Subcutaneous adipose tissue (tissue), 4 donors: ENCODE measurements around the gene ENO3. TPM values are rescaled to one million over a fixed set of nuclear protein-coding genes. Genes with fewer than 3 reads are reported as not detected.

Experiments used
- total RNA-seq, 4 donors: library from RNA; depleted of rRNA; stranded (reverse); fragments of >200 nt; gene quantifications; one replicate each; pipeline ENCODE4 v1.1.0, GENCODE V29; 2016
- TF ChIP-seq, protein P1 (sequence below): fragments of 450-650 bp; IDR thresholded peaks from one replicate; pipeline ENCODE4 v1.5.1; 2016; ENCODE audit warnings: low read depth, mild to moderate bottlenecking, control low read depth, antibody characterized with exemption, moderate library complexity

The ENO3 gene
- total RNA-seq, 4 donors from 2014 or later, result 2.3 to 8.3 (median 3.8) TPM

DNA sequence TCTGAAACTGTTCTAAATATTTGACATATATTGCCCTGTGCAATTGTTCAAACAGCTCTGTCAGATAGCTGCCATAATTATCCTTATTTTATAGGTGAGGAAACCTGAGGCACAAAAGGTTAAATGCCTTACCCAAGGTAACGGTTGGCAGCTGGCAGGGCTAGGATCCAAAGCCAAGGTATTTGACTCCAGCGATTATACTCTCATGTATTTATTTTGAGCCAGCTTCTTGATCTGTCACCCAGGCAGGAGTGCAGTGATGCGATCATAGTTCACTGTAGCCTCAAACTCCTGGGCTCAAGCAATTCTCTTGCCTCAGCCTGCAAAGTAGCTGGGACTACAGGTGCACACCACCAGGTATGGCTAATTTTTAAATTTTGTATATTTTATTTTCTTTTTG lies 7.2 kb downstream of the ENO3 start:
- TF ChIP-seq, protein P1, sequence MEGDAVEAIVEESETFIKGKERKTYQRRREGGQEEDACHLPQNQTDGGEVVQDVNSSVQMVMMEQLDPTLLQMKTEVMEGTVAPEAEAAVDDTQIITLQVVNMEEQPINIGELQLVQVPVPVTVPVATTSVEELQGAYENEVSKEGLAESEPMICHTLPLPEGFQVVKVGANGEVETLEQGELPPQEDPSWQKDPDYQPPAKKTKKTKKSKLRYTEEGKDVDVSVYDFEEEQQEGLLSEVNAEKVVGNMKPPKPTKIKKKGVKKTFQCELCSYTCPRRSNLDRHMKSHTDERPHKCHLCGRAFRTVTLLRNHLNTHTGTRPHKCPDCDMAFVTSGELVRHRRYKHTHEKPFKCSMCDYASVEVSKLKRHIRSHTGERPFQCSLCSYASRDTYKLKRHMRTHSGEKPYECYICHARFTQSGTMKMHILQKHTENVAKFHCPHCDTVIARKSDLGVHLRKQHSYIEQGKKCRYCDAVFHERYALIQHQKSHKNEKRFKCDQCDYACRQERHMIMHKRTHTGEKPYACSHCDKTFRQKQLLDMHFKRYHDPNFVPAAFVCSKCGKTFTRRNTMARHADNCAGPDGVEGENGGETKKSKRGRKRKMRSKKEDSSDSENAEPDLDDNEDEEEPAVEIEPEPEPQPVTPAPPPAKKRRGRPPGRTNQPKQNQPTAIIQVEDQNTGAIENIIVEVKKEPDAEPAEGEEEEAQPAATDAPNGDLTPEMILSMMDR, result no peak

DNA sequence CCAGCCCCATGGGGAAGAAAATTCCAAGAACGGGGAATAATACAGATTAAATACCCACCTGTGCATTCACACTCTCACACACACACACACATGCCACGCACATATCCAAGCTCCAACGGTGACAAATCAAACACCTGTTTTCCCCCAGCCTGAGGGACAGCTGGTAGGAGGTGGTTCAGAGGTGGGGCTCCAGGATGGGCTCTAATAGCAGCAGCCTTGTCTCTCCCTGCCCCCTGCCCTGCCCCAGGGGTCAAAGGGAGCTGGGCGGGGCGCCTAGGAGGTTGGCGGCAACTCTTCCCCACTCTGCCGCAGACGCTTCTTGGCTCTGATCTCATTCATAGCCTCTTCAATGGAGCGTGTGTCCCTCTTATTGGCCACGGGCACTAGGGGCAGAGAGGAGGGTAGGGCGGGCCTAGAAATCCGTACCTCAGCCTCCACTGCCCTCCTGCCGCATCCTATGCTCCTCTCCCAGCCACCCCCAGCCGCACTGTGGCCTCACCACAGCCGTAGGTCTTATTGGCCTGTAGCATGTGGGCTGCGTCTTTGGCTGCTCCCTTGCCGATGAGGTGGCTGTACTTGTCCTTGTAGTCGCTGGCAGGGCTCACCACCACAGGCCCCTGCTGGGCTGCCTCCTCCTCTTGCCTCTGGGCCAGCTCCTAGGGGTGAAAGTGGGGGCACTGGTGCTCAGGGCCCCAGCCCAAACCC lies 8.5 kb downstream of the ENO3 start:
- TF ChIP-seq, protein P1, result no peak

DNA sequence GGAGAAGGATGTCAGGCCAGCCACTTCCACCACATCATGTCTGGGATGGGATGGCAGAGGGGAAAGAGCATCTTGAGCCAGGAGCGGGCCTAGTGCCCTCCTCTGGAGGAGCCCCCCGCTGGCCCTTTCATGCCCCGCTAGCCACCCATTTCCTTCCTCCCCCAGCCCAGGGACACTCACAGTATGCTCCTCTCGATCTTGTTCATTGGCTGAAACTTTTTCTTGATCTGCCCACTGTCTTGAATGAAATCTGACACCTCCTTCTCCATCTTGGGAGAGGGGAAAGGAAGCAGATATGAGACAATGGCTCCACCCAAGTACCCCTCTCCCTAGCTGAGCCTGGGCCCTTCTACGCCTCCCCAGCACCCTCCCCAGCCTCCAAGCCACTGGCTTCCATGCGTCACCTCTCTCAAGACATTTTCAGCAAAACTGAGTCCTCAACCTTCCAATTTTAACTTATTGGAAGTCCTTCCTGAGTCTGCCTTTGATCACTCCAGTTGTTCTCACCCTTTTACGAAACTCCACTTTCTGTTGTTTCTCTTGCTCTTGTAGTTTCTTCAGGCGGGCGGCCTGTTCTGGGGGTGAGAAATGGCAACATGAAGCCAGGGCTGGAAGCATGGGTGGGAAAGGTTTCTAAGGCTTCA lies 9.5 kb downstream of the ENO3 start:
- TF ChIP-seq, protein P1, result no peak

DNA sequence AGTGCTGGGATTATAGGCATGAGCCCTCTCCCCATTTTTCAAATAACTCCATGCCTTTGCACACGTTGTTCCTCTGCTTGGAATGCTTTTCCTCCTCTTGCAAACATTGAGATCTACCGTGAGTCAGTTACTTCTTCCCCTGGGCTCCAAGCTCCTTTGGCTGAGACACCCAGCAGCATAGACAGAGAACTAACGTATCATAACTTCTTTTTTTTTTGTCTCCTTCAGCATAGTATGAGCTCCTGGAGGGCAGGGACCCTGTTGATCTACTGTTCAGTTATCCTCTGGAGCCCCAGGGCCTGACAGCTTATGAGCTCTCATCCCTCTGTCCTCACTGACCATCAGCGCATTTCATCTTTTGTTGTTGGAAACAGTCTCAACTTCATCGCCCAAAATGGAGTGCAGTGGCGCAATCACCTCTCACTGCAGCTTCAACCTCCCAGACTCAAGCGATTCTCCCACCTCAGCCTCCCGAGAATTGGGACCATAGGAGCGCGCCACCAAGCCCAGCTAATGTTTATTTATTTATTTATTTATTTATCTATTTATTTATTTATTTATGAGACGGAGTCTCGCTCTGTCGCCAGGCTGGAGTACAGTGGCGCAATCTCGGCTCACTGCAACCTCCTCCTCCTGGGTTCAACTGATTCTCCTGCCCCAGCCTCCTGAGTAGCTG lies 14.5 kb downstream of the ENO3 start:
- TF ChIP-seq, protein P1, result no peak

DNA sequence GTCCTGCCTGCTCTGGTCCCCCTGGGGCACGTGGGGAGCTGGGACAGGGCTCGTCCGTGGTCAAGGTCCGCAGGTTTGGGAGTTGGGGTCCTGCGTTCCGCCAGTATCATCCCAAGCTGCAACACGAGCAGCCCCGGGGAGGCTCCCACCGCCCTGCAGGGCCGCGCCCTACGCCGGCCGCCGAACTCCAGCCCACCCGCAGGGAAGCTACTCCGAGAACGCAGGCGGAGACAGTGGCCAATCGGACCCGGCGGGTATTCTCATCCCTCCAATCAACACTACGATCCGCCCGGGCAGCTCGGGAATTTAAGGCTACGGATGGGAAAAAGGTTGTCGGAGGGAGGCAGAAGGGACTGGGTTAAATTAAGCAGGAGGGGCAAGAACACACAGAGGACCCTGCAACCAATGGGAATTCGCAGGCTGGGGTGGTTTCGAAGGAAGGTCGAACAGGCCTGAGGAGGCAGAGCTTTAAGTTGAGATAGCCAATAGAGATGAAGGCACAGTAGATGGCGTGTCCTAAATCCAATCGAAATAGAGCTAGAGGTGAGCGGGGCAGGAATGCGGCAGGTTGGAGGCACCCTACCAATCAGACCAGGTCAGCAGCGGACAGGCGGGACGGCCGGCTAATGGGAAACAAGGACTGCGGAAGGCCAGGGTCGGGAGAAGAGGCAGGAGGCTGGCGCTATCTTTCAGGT lies 16.1 kb downstream of the ENO3 start:
- TF ChIP-seq, protein P1, result no peak

DNA sequence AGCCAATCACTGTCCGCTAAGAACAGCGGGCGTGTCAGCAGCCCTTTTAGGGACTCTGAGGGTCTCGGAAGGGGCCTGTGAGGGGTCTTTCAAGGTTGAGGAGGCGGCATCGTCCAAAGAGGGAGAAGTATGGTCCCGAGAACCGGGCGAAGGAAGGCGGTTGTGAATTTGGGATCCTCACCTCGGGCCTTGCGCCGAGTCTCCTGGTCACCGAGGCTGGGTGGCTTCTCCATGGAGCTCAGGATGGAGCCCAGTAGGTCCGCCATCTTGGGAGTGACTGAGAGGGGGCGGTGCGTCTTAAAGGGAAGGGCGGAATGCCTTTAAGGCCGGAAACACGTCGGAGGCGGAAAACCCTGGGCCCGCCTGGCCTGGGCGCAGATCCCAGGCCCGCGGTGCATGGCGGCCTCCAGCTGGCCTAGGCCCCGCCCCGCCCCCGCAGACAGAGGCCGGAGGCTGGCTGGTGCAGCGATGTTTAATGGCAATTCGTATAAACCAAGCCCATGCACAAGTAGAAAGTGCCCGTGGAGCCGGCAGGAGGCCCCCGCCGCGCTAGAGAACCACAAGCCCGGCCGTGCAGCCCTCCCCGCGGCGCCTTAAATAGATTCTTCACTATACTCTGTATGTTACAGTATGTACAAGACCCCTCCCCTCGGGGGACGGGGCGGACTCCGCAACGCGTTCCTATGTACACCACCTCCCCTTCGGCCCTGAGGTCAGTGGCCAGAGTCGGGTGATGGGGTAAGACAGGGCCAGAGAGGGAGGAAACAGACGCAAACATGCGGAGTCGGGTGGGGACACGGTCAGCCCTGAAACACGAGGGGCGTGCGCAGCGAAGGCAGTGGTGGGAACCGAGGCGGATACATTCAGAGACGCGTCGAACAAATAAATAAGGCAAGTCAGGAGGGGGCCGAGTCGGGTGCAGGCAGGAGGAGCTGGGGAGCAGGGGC lies 16.9 kb downstream of the ENO3 start, which contains the start of gene SPAG7:
Gene SPAG7 (minus strand): TSS at position 279 of the 947 bp plus-strand sequence. CDS start 13 bp downstream, at position 266.
- TF ChIP-seq, protein P1, result no peak
